ENCODE measurements around the gene SCIMP.

DNA sequence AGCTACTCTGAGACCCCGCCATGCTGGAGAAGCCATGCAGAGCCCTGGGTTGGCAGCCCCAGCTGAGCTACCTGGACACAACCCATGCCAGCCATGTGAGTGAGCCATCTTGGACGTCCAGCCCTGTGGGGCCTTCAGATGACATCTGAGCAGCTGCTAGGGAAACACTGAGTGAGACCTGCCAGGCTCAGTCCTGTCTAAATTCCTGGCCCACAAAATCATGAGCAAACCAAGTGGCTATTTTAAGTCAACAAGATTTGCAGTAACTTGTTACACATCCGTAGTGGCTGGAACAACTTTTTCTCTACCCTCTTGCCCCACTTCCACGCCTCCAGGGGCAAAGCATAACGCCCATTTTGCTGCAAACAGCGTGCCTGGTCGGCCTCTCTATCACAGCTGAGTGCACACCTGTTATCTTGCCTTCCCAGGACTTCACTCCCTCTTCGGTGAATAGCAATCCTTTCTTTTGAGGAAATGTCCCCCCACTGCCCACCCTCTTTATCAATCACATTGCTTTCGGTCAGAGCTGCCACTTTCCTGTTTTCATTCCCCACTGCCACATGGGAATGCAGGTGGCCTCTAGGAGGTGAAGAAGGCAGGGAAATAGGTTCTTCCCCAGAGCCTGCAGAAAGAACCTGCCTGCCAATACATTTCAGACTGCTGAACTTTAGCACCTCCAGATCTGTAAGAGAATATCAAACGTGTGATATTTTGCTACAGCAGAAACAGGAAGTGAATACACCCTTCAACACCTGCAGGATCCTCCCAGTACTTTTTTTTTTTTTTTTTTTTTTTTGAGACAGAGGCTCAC is 7.4 kb upstream of the SCIMP start:
- TF ChIP-seq ZNF24 (IDR thresholded peaks at IDR 0.05): no peak
- no peak for TF ChIP-seq SMC3 (conservative IDR thresholded peaks at IDR 0.05; ENCODE audit: insufficient read depth, low read depth, low read length)
- TF ChIP-seq RBM25 (IDR thresholded peaks at IDR 0.05; ENCODE audit: low read depth, low read length, severe bottlenecking): no peak
- TF ChIP-seq, protein P1, sequence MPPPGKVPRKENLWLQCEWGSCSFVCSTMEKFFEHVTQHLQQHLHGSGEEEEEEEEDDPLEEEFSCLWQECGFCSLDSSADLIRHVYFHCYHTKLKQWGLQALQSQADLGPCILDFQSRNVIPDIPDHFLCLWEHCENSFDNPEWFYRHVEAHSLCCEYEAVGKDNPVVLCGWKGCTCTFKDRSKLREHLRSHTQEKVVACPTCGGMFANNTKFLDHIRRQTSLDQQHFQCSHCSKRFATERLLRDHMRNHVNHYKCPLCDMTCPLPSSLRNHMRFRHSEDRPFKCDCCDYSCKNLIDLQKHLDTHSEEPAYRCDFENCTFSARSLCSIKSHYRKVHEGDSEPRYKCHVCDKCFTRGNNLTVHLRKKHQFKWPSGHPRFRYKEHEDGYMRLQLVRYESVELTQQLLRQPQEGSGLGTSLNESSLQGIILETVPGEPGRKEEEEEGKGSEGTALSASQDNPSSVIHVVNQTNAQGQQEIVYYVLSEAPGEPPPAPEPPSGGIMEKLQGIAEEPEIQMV (tag; conservative IDR thresholded peaks at IDR 0.05; ENCODE audit: low read depth): no peak
- no peak for TF ChIP-seq NR2C2 (CRISPR knock-in tag; IDR thresholded peaks at IDR 0.05)
- TF ChIP-seq NR2C2 (tag; IDR thresholded peaks at IDR 0.05): no peak
- TF ChIP-seq CBX8 (IDR thresholded peaks at IDR 0.05; ENCODE audit: borderline replicate concordance, extremely low read depth, low read depth, low read length, poor library complexity, severe bottlenecking): no peak
- TF ChIP-seq, protein P2, sequence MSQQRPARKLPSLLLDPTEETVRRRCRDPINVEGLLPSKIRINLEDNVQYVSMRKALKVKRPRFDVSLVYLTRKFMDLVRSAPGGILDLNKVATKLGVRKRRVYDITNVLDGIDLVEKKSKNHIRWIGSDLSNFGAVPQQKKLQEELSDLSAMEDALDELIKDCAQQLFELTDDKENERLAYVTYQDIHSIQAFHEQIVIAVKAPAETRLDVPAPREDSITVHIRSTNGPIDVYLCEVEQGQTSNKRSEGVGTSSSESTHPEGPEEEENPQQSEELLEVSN (IDR thresholded peaks at IDR 0.05; ENCODE audit: borderline replicate concordance in 1 of 2, extremely low read depth in 1 of 2, insufficient read depth in 1 of 2, insufficient read length in 1 of 2, low read depth in 1 of 2, low read length in 1 of 2, poor library complexity in 1 of 2, severe bottlenecking in 1 of 2): no peak
- TF ChIP-seq ETV6 (IDR thresholded peaks at IDR 0.05; ENCODE audit: borderline replicate concordance in 1 of 2, low read depth in 2 of 2, low read length in 1 of 2): no peak
- TF ChIP-seq ETV6 (CRISPR knock-in tag; IDR thresholded peaks at IDR 0.05; ENCODE audit: borderline replicate concordance): no peak
- no peak for TF ChIP-seq ELF4 (CRISPR knock-in tag; IDR thresholded peaks at IDR 0.05)
- no peak for TF ChIP-seq SIN3A (IDR thresholded peaks at IDR 0.05; ENCODE audit: borderline replicate concordance in 2 of 2, control insufficient read depth in 1 of 2, low read depth in 2 of 2, low read length in 2 of 2)
- TF ChIP-seq POLR2A (conservative IDR thresholded peaks at IDR 0.05): no peak
- TF ChIP-seq SAFB2 (IDR thresholded peaks at IDR 0.05; ENCODE audit: borderline replicate concordance, low read depth, low read length, severe bottlenecking): no peak
- TF ChIP-seq, protein P3, sequence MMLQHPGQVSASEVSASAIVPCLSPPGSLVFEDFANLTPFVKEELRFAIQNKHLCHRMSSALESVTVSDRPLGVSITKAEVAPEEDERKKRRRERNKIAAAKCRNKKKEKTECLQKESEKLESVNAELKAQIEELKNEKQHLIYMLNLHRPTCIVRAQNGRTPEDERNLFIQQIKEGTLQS (IDR thresholded peaks at IDR 0.05): no peak
- TF ChIP-seq, protein P3 (CRISPR knock-in tag; conservative IDR thresholded peaks at IDR 0.05): no peak
- no peak for TF ChIP-seq SMARCE1 (IDR thresholded peaks at IDR 0.05)
